HepG2 (cell line): ENCODE measurements around the gene TIMM10. TPM values are rescaled to one million over a fixed set of nuclear protein-coding genes. Genes with fewer than 3 reads are reported as not detected.

Experiments used
- CEBPB ChIP-seq: IDR thresholded peaks from 2 replicates; pipeline ENCODE4 v1.6.1; 2011; ENCODE audit warnings: low read depth, low read length, improper control_type of control experiment, borderline replicate concordance
- FOXK1 ChIP-seq: sonication (generic); formaldehyde crosslinking; IDR thresholded peaks from 2 replicates; pipeline ENCODE4 v1.4.0; 2020; ENCODE audit warnings: low read depth, missing genetic modification reagents, borderline replicate concordance
- GABPA ChIP-seq, 2 experiments: IDR thresholded peaks; 2 replicates each; pipeline ENCODE4 v1.6.1; 2011 to 2016; ENCODE audit warnings: low read depth in 2 of 2, low read length in 1 of 2, missing biosample characterization in 1 of 2, missing genetic modification characterization in 1 of 2
- HCFC1 ChIP-seq: fragments of 150-350 bp; IDR thresholded peaks from 2 replicates; pipeline ENCODE4 v1.6.1; 2014; ENCODE audit warnings: low read depth, low read length
- HMG20B ChIP-seq: conservative IDR thresholded peaks from 2 replicates; pipeline ENCODE4 v1.6.1; 2016; ENCODE audit warnings: missing genetic modification reagents, missing compliant biosample characterization
- MYC ChIP-seq: sonication (generic); formaldehyde crosslinking; IDR thresholded peaks from 2 replicates; pipeline ENCODE4 v1.9.0; 2021; ENCODE audit warnings: missing genetic modification reagents, borderline replicate concordance
- NFIB ChIP-seq: sonication (generic); formaldehyde crosslinking; IDR thresholded peaks from 2 replicates; pipeline ENCODE4 v1.9.0; 2021; ENCODE audit warnings: missing genetic modification reagents, mild to moderate bottlenecking, borderline replicate concordance
- SMARCE1 ChIP-seq: fragments of 450-650 bp; IDR thresholded peaks from 2 replicates; pipeline ENCODE4 v1.6.1; 2017; ENCODE audit warnings: borderline replicate concordance
- ZBTB7B ChIP-seq: sonication (generic); formaldehyde crosslinking; IDR thresholded peaks from 2 replicates; pipeline ENCODE4 v1.4.0; 2020; ENCODE audit warnings: missing genetic modification reagents
- ZFP37 ChIP-seq: sonication (generic); formaldehyde crosslinking; IDR thresholded peaks from 2 replicates; pipeline ENCODE4 v1.4.0; 2020; ENCODE audit warnings: missing genetic modification reagents, borderline replicate concordance
- ZFY ChIP-seq: sonication (generic); formaldehyde crosslinking; IDR thresholded peaks from 2 replicates; pipeline ENCODE4 v1.4.0; 2020; ENCODE audit warnings: missing genetic modification reagents
- ZNF430 ChIP-seq: sonication (generic); formaldehyde crosslinking; IDR thresholded peaks from 2 replicates; pipeline ENCODE4 v1.9.0; 2021; ENCODE audit warnings: mild to moderate bottlenecking, missing genetic modification reagents
- ZNF891 ChIP-seq: sonication (generic); formaldehyde crosslinking; IDR thresholded peaks from 2 replicates; pipeline ENCODE4 v1.5.0; 2020; ENCODE audit warnings: mild to moderate bottlenecking, missing genetic modification reagents
- polyA plus RNA-seq, 8 experiments: library from polyadenylated mRNA; depleted of rRNA in 3 of 8; stranded (reverse) in 7 of 8; unstranded in 1 of 8; fragments of >200 nt; fragmentation: Illumina TruSeq in 4 of 8; extraction: Trizol in 4 of 8; gene quantifications; 2 replicates each; pipeline versions ENCODE4 v1.2.1 to v1.2.3, GENCODE V29; 2011 to 2016; ENCODE audit warnings: low read depth in 4 of 8, missing spikeins in 1 of 8, mixed read lengths in 1 of 8; ENCODE audit not compliant: insufficient read depth in 1 of 8
- total RNA-seq, 5 experiments: library from RNA; depleted of rRNA; stranded (reverse); fragments of >200 nt; fragmentation: Illumina TruSeq; extraction: Trizol; gene quantifications; 2 replicates each; pipeline ENCODE4 v1.2.3, GENCODE V29; 2016; ENCODE audit warnings: low read depth in 1 of 5
- TF ChIP-seq, protein P1 (sequence below), 2 experiments: sonication (generic) in 1 of 2; formaldehyde crosslinking in 1 of 2; IDR thresholded peaks; 2 replicates each; pipeline versions ENCODE4 v1.4.0 to v1.6.1; 2016 to 2020; ENCODE audit warnings: borderline replicate concordance in 1 of 2, low read depth in 1 of 2, mild to moderate bottlenecking in 1 of 2, missing genetic modification reagents in 1 of 2
- TF ChIP-seq, protein P2 (sequence below): sonication (generic); formaldehyde crosslinking; IDR thresholded peaks from 2 replicates; pipeline ENCODE4 v1.9.0; 2021; ENCODE audit warnings: missing genetic modification reagents, mild to moderate bottlenecking, borderline replicate concordance
- TF ChIP-seq, protein P3 (sequence below): sonication (generic); formaldehyde crosslinking; IDR thresholded peaks from 2 replicates; pipeline ENCODE4 v1.4.0; 2020; ENCODE audit warnings: mild to moderate bottlenecking, low read depth, missing genetic modification reagents
- TF ChIP-seq, protein P4 (sequence below): sonication (generic); formaldehyde crosslinking; IDR thresholded peaks from 2 replicates; pipeline ENCODE4 v1.5.0; 2020; ENCODE audit warnings: missing genetic modification reagents
- TF ChIP-seq, protein P5 (sequence below): sonication (generic); formaldehyde crosslinking; IDR thresholded peaks from 2 replicates; pipeline ENCODE4 v1.4.0; 2020; ENCODE audit warnings: missing genetic modification reagents, borderline replicate concordance

The TIMM10 gene
- total and polyA plus RNA-seq, 2 of the 13 experiments (the other 11 are each of a cell fraction or from before 2014, with no cell fraction given), result 67.8 to 82.2 TPM

DNA sequence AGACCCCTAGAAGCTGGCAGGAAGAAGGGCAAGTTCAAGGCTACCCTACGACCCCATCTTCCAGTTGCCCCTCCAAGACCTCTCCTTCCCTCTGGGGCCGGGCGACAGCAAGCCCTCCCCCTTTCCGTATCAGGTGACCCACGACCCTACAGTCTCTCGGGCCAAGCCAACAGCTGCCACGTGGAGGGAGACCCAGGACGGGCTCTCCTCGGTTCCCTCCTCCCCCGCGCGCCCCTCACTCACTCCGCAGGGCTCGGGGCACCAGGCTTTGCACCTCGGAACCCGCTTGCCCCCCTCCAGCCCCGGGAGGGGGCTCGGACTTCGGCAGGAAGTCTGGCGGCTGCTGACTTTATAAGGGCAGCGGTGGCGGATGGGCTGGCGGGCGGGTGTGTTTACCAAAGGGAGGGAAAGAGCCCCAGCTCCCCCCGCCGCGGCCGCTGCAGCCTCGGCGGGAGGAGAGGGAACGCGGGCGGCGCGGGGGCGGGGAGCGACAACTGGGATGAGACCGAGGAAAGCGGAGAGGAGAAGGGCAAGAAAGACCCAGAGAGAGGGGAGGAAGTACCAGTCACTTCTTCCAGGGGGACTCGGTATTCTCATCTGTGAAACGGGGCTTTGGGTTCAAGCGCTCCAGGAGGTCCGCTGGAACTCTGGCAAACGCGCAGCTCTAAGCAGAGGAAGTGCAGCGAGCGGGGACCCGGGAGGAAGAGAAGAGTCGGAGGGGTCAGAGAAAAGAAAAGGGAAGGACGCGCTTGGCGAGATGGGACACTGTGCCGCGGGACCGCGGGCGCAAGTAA is 15.8 kb downstream of the TIMM10 start (continued):
- TF ChIP-seq, protein P1, sequence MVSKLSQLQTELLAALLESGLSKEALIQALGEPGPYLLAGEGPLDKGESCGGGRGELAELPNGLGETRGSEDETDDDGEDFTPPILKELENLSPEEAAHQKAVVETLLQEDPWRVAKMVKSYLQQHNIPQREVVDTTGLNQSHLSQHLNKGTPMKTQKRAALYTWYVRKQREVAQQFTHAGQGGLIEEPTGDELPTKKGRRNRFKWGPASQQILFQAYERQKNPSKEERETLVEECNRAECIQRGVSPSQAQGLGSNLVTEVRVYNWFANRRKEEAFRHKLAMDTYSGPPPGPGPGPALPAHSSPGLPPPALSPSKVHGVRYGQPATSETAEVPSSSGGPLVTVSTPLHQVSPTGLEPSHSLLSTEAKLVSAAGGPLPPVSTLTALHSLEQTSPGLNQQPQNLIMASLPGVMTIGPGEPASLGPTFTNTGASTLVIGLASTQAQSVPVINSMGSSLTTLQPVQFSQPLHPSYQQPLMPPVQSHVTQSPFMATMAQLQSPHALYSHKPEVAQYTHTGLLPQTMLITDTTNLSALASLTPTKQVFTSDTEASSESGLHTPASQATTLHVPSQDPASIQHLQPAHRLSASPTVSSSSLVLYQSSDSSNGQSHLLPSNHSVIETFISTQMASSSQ (IDR thresholded peaks at IDR 0.05; ENCODE audit: low read depth), result no peak
- TF ChIP-seq, protein P1 (CRISPR knock-in tag; IDR thresholded peaks at IDR 0.05; ENCODE audit: borderline replicate concordance), result peak; percentile 57; the same call in 1 of the 2 replicates
- TF ChIP-seq MYC (CRISPR knock-in tag), result peak; percentile 83; the same call in 1 of the 2 replicates
- peak; percentile 63 for TF ChIP-seq ZBTB7B (CRISPR knock-in tag)
- TF ChIP-seq ZNF891, result no peak
- no peak for TF ChIP-seq CEBPB
- TF ChIP-seq HMG20B (CRISPR knock-in tag), result no peak
- no peak for TF ChIP-seq SMARCE1
- TF ChIP-seq, protein P2, sequence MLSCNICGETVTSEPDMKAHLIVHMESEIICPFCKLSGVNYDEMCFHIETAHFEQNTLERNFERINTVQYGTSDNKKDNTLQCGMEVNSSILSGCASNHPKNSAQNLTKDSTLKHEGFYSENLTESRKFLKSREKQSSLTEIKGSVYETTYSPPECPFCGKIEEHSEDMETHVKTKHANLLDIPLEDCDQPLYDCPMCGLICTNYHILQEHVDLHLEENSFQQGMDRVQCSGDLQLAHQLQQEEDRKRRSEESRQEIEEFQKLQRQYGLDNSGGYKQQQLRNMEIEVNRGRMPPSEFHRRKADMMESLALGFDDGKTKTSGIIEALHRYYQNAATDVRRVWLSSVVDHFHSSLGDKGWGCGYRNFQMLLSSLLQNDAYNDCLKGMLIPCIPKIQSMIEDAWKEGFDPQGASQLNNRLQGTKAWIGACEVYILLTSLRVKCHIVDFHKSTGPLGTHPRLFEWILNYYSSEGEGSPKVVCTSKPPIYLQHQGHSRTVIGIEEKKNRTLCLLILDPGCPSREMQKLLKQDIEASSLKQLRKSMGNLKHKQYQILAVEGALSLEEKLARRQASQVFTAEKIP, result no peak
- peak; percentile 56; the same call in 1 of the 2 replicates for TF ChIP-seq ZFY
- peak; percentile 71; the same call in 1 of the 2 replicates for TF ChIP-seq NFIB (CRISPR knock-in tag)
- TF ChIP-seq FOXK1, result 0 out of 2 replicates have a peak, but pooled peaks have one; percentile 50
- TF ChIP-seq, protein P3, sequence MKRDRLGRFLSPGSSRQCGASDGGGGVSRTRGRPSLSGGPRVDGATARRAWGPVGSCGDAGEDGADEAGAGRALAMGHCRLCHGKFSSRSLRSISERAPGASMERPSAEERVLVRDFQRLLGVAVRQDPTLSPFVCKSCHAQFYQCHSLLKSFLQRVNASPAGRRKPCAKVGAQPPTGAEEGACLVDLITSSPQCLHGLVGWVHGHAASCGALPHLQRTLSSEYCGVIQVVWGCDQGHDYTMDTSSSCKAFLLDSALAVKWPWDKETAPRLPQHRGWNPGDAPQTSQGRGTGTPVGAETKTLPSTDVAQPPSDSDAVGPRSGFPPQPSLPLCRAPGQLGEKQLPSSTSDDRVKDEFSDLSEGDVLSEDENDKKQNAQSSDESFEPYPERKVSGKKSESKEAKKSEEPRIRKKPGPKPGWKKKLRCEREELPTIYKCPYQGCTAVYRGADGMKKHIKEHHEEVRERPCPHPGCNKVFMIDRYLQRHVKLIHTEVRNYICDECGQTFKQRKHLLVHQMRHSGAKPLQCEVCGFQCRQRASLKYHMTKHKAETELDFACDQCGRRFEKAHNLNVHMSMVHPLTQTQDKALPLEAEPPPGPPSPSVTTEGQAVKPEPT (CRISPR knock-in tag), result no peak
- no peak for TF ChIP-seq GABPA (IDR thresholded peaks at IDR 0.05; ENCODE audit: low read depth, low read length)
- peak; percentile 47; the same call in 1 of the 2 replicates for TF ChIP-seq GABPA (CRISPR knock-in tag; IDR thresholded peaks at IDR 0.05; ENCODE audit: low read depth)
- TF ChIP-seq, protein P4, sequence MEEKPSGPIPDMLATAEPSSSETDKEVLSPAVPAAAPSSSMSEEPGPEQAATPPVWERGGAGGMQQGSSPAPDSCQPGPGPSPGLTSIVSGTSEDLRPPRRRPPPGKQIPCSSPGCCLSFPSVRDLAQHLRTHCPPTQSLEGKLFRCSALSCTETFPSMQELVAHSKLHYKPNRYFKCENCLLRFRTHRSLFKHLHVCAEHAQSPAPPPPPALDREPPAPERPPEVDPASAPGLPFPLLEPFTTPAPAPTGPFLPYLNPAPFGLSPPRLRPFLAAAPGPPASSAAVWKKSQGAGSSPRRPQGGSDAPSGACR (CRISPR knock-in tag), result peak; percentile 91
- TF ChIP-seq, protein P5, sequence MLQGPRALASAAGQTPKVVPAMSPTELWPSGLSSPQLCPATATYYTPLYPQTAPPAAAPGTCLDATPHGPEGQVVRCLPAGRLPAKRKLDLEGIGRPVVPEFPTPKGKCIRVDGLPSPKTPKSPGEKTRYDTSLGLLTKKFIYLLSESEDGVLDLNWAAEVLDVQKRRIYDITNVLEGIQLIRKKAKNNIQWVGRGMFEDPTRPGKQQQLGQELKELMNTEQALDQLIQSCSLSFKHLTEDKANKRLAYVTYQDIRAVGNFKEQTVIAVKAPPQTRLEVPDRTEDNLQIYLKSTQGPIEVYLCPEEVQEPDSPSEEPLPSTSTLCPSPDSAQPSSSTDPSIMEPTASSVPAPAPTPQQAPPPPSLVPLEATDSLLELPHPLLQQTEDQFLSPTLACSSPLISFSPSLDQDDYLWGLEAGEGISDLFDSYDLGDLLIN (CRISPR knock-in tag), result no peak
- TF ChIP-seq ZFP37 (CRISPR knock-in tag), result no peak
- TF ChIP-seq ZNF430 (CRISPR knock-in tag), result peak; percentile 59
- no peak for TF ChIP-seq HCFC1
